HepG2 (cell line): Measurements from ENCODE around the gene TLR6. TPM values are rescaled to one million over a fixed set of nuclear protein-coding genes. Genes with fewer than 3 reads are reported as not detected.
A peak's percentile ranks its signal among the peaks of the same experiment; 100 is the strongest.

Experiments used
- CCAR2 ChIP-seq: fragments of 200-400 bp; formaldehyde crosslinking; optimal IDR thresholded peaks from 2 replicates; pipeline ENCODE3; 2018; ENCODE audit warnings: low read depth, mild to moderate bottlenecking, low read length, moderate library complexity
- CENPBD1 ChIP-seq: sonication (generic); formaldehyde crosslinking; IDR thresholded peaks from 2 replicates; pipeline ENCODE4 v1.8.0; 2022; ENCODE audit warnings: missing genetic modification reagents, low read depth, mild to moderate bottlenecking, borderline replicate concordance
- GABPB1 ChIP-seq: IDR thresholded peaks from 2 replicates; pipeline ENCODE4 v1.6.1; 2016; ENCODE audit warnings: mild to moderate bottlenecking, missing genetic modification reagents, moderate library complexity, missing compliant biosample characterization
- GATAD2A ChIP-seq: IDR thresholded peaks from 2 replicates; pipeline ENCODE4 v1.6.1; 2016
- GLMP ChIP-seq: sonication (generic); formaldehyde crosslinking; IDR thresholded peaks from 2 replicates; pipeline ENCODE4 v1.9.0; 2021; ENCODE audit warnings: missing genetic modification reagents, mild to moderate bottlenecking, borderline replicate concordance
- HCFC1 ChIP-seq: fragments of 150-350 bp; IDR thresholded peaks from 2 replicates; pipeline ENCODE4 v1.6.1; 2014; ENCODE audit warnings: low read depth, low read length
- IRF2 ChIP-seq: IDR thresholded peaks from 2 replicates; pipeline ENCODE4 v1.6.1; 2018; ENCODE audit warnings: missing genetic modification reagents, missing compliant biosample characterization
- KIAA2018 ChIP-seq: sonication (generic); formaldehyde crosslinking; IDR thresholded peaks from 2 replicates; pipeline ENCODE4 v1.5.0; 2020; ENCODE audit warnings: mild to moderate bottlenecking, missing genetic modification reagents, borderline replicate concordance
- MATR3 ChIP-seq: sonication (generic); formaldehyde crosslinking; IDR thresholded peaks from 2 replicates; pipeline ENCODE4 v1.4.0; 2020; ENCODE audit warnings: missing genetic modification reagents
- MXI1 ChIP-seq: IDR thresholded peaks from 3 replicates; pipeline ENCODE4 v1.6.1; 2012; ENCODE audit warnings: low read depth, low read length, inconsistent platforms, borderline replicate concordance
- PPARG ChIP-seq: conservative IDR thresholded peaks from 2 replicates; pipeline ENCODE4 v1.6.1; 2016; ENCODE audit warnings: missing biosample characterization, missing genetic modification reagents
- TERF1 ChIP-seq: sonication (generic); formaldehyde crosslinking; IDR thresholded peaks from 2 replicates; pipeline ENCODE4 v1.8.0; 2022; ENCODE audit warnings: mild to moderate bottlenecking, missing genetic modification reagents, moderate library complexity
- XBP1 ChIP-seq: sonication (generic); formaldehyde crosslinking; IDR thresholded peaks from 2 replicates; pipeline ENCODE4 v1.5.0; 2020; ENCODE audit warnings: missing genetic modification reagents
- ZFP36L2 ChIP-seq: sonication (generic); formaldehyde crosslinking; IDR thresholded peaks from 2 replicates; pipeline ENCODE4 v1.4.0; 2020; ENCODE audit warnings: missing genetic modification reagents
- ZNF296 ChIP-seq: sonication (generic); formaldehyde crosslinking; conservative IDR thresholded peaks from 2 replicates; pipeline ENCODE4 v1.5.0; 2020; ENCODE audit warnings: mild to moderate bottlenecking, missing genetic modification reagents
- ZNF33A ChIP-seq: sonication (generic); formaldehyde crosslinking; IDR thresholded peaks from 2 replicates; pipeline ENCODE4 v1.5.1; 2020; ENCODE audit warnings: missing genetic modification reagents, mild to moderate bottlenecking, moderate library complexity, borderline replicate concordance
- ZNF572 ChIP-seq: sonication (generic); formaldehyde crosslinking; IDR thresholded peaks from 2 replicates; pipeline ENCODE4 v1.5.1; 2020; ENCODE audit warnings: mild to moderate bottlenecking, missing genetic modification reagents
- ZNF639 ChIP-seq: conservative IDR thresholded peaks from 2 replicates; pipeline ENCODE4 v1.6.1; 2018; ENCODE audit warnings: missing genetic modification reagents
- polyA plus RNA-seq, 8 experiments: library from polyadenylated mRNA; depleted of rRNA in 3 of 8; stranded (reverse) in 7 of 8; unstranded in 1 of 8; fragments of >200 nt; fragmentation: Illumina TruSeq in 4 of 8; extraction: Trizol in 4 of 8; gene quantifications; 2 replicates each; pipeline versions ENCODE4 v1.2.1 to v1.2.3, GENCODE V29; 2011 to 2016; ENCODE audit warnings: low read depth in 4 of 8, missing spikeins in 1 of 8, mixed read lengths in 1 of 8; ENCODE audit not compliant: insufficient read depth in 1 of 8
- total RNA-seq, 5 experiments: library from RNA; depleted of rRNA; stranded (reverse); fragments of >200 nt; fragmentation: Illumina TruSeq; extraction: Trizol; gene quantifications; 2 replicates each; pipeline ENCODE4 v1.2.3, GENCODE V29; 2016; ENCODE audit warnings: low read depth in 1 of 5

The TLR6 gene
- total and polyA plus RNA-seq, 2 of the 13 experiments (the other 11 are each of a cell fraction or from before 2014, with no cell fraction given), result 0.33 to 0.71 TPM

- no peak for TF ChIP-seq ZNF33A (CRISPR knock-in tag)
- TF ChIP-seq ZNF296 (CRISPR knock-in tag), result no peak
- peak; percentile 98 for TF ChIP-seq PPARG (CRISPR knock-in tag)
- 0 out of 2 replicates have a peak, but pooled peaks have one; percentile 31 for TF ChIP-seq KIAA2018 (CRISPR knock-in tag)
- TF ChIP-seq ZNF572 (CRISPR knock-in tag), result no peak
- no peak for TF ChIP-seq CCAR2
- TF ChIP-seq GATAD2A (CRISPR knock-in tag), result peak; percentile 81
- TF ChIP-seq MATR3 (CRISPR knock-in tag), result no peak
- no peak for TF ChIP-seq HCFC1
- TF ChIP-seq GLMP (CRISPR knock-in tag), result no peak
- TF ChIP-seq GABPB1 (CRISPR knock-in tag), result no peak
- no peak for TF ChIP-seq MXI1
- no peak for TF ChIP-seq ZNF639 (CRISPR knock-in tag)
- TF ChIP-seq XBP1 (CRISPR knock-in tag), result no peak
- TF ChIP-seq TERF1 (CRISPR knock-in tag), result no peak
- TF ChIP-seq CENPBD1, result no peak
- TF ChIP-seq ZFP36L2, result no peak
- peak; percentile 57; the same call in 1 of the 2 replicates for TF ChIP-seq IRF2 (CRISPR knock-in tag)
These were observed 47.6 kb upstream of the TLR6 start (continued) for GRCh38 chr4:38904090-38904666.
